Natural killer cell treated with Interleukin-12 subunit alpha and Interleukin-12 subunit beta and Interleukin-15 and Interleukin-18, amount 100 ng/mL, for 72 hours (primary cell): ENCODE results near the gene SULT1C4. TPM values are rescaled to one million over a fixed set of nuclear protein-coding genes. Genes with fewer than 3 reads are reported as not detected.

Experiments
- ATAC-seq, 2 donors: fragments of 150-1000 bp; cut with Tn5 transposase in 1 of 2; sonication (Bioruptor Pico), chemical (Tn5 transposase) in 1 of 2; 2 replicates each; pipeline ENCODE4 v1.10.0; 2021
- DNase-seq: peaks from one replicate; pipeline ENCODE4 v3.0.0; 2022; ENCODE audit warnings: low spot score
- H3K27ac Mint-ChIP-seq, 2 donors: 1 replicate in 1 of 2; 2 replicates in 1 of 2; pipeline ENCODE4 v1.8.0; 2022; ENCODE audit warnings: mixed read lengths in 2 of 2, mild to moderate bottlenecking in 1 of 2, moderate library complexity in 1 of 2
- H3K27me3 Mint-ChIP-seq, 2 donors: 1 replicate in 1 of 2; 2 replicates in 1 of 2; pipeline ENCODE4 v1.8.0; 2022; ENCODE audit warnings: mixed read lengths in 2 of 2
- H3K36me3 Mint-ChIP-seq: one replicate; pipeline ENCODE4 v1.8.0; 2022; ENCODE audit warnings: mixed read lengths
- H3K4me1 Mint-ChIP-seq, 2 donors: 1 replicate in 1 of 2; 2 replicates in 1 of 2; pipeline ENCODE4 v1.8.0; 2022; ENCODE audit warnings: low read depth in 2 of 2, mixed read lengths in 2 of 2, mild to moderate bottlenecking in 1 of 2
- H3K4me3 Mint-ChIP-seq: one replicate; pipeline ENCODE4 v1.8.0; 2022; ENCODE audit warnings: mixed read lengths
- H3K9me3 Mint-ChIP-seq: 2 replicates; pipeline ENCODE4 v1.8.0; 2022; ENCODE audit warnings: mixed read lengths
- total RNA-seq, 2 donors: library from RNA; stranded (reverse); gene quantifications; one replicate each; pipeline ENCODE4 v1.2.3, GENCODE V29; 2022

The SULT1C4 gene
- total RNA-seq, 2 donors from 2014 or later = not detected

DNA sequence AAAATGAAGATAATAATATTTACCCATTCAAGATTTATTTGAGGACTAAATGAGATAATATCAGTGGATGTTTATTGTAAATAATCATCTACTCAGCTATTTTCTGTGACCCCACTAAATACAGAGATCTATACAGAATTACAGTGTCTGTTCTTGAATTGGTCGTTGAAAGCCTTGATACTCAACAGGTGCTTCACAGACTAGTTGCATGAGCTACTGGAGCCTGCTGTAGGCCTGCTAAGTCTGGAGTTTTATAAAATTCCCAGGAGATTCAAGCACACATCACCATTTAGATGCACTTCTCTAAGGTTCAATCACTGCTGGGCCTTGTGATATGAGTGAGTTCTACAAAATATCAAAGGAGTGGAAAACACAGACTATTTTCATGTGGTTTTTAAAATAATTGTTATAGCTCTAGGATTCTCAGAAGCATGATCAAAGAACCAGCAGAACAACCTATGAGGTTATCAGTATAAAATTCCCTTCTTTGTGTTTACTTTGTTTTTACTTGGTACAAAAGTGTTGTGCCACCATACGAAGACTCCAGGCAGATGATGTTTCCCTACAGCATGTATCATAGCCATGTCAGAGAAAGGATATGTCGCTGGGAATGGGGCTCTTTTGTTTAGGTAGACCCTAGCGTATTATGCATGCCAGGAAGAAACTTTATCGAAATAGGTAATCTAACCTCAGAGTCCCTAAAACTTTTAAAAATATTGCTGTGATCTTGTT, 7.1 kb downstream of the SULT1C4 start:
- peaks cover 4 to 10% of the 10 kb centered on the region in 2 donors for H3K27me3 Mint-ChIP-seq
- no peak overlapping the region for H3K27ac Mint-ChIP-seq
- no peak overlapping the region for H3K4me3 Mint-ChIP-seq
- H3K9me3 Mint-ChIP-seq = no peaks in the 10 kb centered on the region
- DNase-seq (no peak), ATAC-seq (no peak)
- H3K36me3 Mint-ChIP-seq = no peaks in the 10 kb centered on the region
- H3K4me1 Mint-ChIP-seq = no peaks in the 10 kb centered on the region

DNA sequence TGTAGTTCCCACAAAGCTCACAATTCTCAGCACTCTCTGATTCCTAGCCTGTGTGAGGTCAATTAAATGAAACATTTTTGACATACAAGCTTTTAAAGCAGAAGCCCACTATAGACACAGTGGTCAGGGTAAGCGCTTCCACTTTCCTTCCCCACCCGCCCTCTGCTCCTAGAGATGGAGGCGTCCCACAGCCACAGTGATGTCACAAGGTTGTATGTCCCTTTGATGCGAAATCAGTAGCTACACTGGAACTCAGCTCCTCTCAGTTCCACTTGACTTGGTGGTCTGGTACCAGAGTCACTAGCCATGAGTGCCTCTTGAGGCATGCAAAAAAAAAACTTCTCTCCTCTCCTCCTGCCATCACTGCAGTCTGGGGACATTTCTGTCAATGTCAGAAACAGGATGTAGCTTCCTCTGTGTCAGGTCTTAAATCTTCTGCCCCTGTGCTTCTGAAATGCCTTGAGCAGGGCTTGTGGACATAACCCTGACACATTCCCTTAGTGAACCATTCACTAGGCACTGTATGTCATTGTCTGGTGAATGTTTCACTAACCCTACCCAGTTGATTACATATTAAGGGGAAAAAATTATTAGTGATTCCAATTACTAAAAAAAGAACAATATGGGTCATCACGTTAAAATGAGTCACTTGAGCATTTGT, 7.8 kb downstream of the SULT1C4 start:
- no peak overlapping the region for H3K4me3 Mint-ChIP-seq
- H3K36me3 Mint-ChIP-seq = no peaks in the 10 kb centered on the region
- H3K27ac Mint-ChIP-seq = no peak overlapping the region
- no peaks in the 10 kb centered on the region for H3K4me1 Mint-ChIP-seq
- peak in 1 of 2 donors; percentile 36 for ATAC-seq
- DNase-seq = no peak
- H3K9me3 Mint-ChIP-seq = no peaks in the 10 kb centered on the region
- peaks cover 6 to 10% of the 10 kb centered on the region in 2 donors for H3K27me3 Mint-ChIP-seq

DNA sequence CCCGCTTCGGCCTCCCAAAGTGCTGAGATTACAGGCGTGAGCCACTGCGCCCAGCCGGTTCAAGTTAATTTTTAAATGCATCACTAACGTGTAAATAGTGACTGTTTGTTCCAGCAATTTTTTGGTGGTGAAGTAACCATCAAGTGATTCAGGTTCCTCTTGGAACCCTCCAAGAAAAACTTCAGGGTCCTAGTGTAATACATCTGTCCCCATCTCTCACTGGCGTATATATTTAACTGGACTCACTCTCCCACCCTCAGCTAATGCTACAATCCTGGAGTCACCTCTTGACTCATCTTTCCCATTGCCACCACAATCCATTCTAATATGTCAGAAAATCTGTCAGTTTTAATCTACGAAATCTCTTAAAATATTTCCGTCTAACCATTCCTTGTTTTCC, 10.3 kb downstream of the SULT1C4 start:
- peaks cover 8% of the 10 kb centered on the region for H3K36me3 Mint-ChIP-seq
- DNase-seq (no peak), ATAC-seq (no peak)
- no peak overlapping the region for H3K27ac Mint-ChIP-seq
- H3K4me1 Mint-ChIP-seq = no peaks in the 10 kb centered on the region
- peaks cover 13% of the 10 kb centered on the region for H3K9me3 Mint-ChIP-seq
- H3K27me3 Mint-ChIP-seq = peaks cover 16% of the 10 kb centered on the region in 2 donors
- H3K4me3 Mint-ChIP-seq = no peak overlapping the region

DNA sequence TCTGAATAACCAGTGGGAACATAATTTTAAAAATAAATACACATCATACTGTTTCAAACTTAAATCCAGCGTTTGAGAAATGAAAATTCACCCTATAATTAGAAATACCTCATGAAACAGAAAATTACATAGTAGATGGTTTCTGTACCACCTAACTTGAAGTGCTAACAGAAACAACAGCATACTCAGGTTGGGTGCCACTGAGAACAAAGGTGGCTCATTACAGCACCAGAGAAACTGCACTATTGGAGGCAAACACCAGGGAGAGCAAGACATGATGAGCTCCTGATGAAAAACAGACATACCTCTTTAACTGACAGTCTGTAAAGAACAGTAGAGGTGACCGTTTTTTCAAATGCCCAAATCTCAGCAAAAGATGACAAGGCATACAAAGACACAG, 12.6 kb downstream of the SULT1C4 start:
- Mint-ChIP-seq H3K27me3 (peaks cover 16% of the 10 kb centered on the region in 2 donors), H3K9me3 (peaks cover 14% of the 10 kb centered on the region), H3K4me3 (no peak overlapping the region), H3K27ac (no peak overlapping the region), H3K4me1 (no peaks in the 10 kb centered on the region), H3K36me3 (peaks cover 12% of the 10 kb centered on the region)
- ATAC-seq (no peak), DNase-seq (no peak)

DNA sequence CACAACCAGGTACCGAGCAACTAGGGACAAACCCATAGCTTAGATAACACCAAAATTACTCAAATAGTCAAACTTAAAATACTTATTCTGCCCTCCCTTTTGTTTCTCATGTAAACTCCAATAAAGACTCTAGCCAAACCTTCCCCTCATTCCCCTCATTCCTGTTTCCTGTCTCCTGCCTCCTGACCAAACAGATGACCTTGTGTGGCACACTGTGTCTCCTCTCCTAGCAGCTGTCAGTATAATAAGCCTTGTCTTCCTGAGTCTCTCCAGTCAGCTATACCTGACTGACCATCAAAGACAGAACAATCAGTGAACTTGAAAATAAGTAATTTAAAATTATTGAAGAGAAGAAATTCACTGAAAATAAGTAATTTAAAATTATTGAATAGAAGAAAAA, 14.3 kb downstream of the SULT1C4 start:
- no peak overlapping the region for H3K27ac Mint-ChIP-seq
- H3K36me3 Mint-ChIP-seq = peaks cover 12% of the 10 kb centered on the region
- peaks cover 14 to 16% of the 10 kb centered on the region in 2 donors for H3K27me3 Mint-ChIP-seq
- DNase-seq (no peak), ATAC-seq (no peak)
- H3K4me3 Mint-ChIP-seq = no peak overlapping the region
- H3K9me3 Mint-ChIP-seq = peaks cover 14% of the 10 kb centered on the region
- no peaks in the 10 kb centered on the region for H3K4me1 Mint-ChIP-seq

DNA sequence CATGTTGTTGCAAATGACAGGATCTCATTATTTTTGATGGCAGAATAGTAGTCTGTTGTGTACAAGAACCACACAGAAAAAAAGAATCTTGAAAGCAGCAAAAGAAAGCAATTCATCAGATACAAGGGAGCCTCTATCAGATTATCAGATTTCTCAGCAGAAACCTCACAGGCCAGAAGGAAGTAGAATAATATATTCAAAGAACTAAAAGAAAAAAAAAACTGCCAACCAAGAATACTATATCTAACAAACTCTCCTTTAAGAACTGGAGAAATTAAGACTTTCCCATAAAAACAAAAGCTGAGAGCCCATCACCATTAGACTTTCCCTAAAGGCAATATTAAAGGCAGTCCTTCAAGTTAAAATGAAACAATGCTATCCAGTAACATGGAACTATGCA, 15.4 kb downstream of the SULT1C4 start:
- Mint-ChIP-seq H3K36me3 (peaks cover 13% of the 10 kb centered on the region), H3K27ac (no peak overlapping the region), H3K27me3 (peaks cover 14 to 15% of the 10 kb centered on the region in 2 donors), H3K9me3 (peaks cover 16% of the 10 kb centered on the region), H3K4me3 (no peak overlapping the region), H3K4me1 (no peaks in the 10 kb centered on the region)
- DNase-seq = no peak
- ATAC-seq = no peak

DNA sequence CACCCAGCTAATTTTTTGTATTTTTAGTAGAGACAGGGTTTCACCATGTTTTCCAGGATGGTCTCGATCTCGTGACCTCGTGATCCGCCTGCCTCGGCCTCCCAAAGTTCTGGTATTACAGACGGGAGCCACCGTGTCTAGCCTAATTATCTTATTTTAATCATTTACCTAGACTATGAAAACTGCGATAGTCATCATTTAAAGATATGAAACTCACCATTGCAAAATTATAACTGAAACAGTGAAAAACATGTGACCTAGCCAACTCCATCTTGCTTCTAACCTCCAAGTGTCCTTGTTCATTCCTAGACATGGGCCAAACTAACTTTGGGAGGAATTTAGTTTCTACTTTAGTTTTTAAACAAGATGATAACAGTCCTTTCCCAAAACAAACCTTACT, 17.4 kb downstream of the SULT1C4 start:
- no peak overlapping the region for H3K4me3 Mint-ChIP-seq
- no peak for ATAC-seq

DNA sequence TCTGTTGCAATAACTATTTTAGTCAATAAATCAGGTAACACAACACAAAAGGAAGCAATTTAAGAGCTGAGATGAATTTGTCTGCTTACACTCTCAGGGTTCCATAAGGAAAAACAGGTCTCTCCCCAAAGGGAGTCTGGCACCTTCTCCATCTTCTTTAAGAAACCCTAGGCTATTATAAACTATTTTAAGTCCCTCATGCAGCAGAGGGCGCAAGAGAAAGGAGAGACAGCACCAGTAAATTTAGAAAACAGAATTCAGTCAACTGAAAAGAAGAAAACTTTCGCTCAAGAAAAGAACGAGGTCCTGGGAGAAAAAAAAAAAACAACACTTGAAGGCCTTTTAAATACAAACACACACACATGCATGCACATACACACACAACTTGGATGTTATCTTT, 19.1 kb downstream of the SULT1C4 start:
- H3K4me3 Mint-ChIP-seq = no peak overlapping the region
- no peak overlapping the region for H3K27ac Mint-ChIP-seq
- H3K27me3 Mint-ChIP-seq = peaks cover 0 to 9% of the 10 kb centered on the region in 2 donors
- H3K36me3 Mint-ChIP-seq = peaks cover 13% of the 10 kb centered on the region
- DNase-seq (no peak), ATAC-seq (no peak)
- peaks cover 17% of the 10 kb centered on the region for H3K9me3 Mint-ChIP-seq
- no peaks in the 10 kb centered on the region for H3K4me1 Mint-ChIP-seq

More for the DNA sequence above, 17.4 kb downstream of the SULT1C4 start:
- peaks cover 6 to 14% of the 10 kb centered on the region in 2 donors for H3K27me3 Mint-ChIP-seq
- H3K4me1 Mint-ChIP-seq = no peaks in the 10 kb centered on the region
- DNase-seq = no peak
- H3K27ac Mint-ChIP-seq = no peak overlapping the region
- peaks cover 21% of the 10 kb centered on the region for H3K9me3 Mint-ChIP-seq
- H3K36me3 Mint-ChIP-seq = peaks cover 19% of the 10 kb centered on the region

DNA sequence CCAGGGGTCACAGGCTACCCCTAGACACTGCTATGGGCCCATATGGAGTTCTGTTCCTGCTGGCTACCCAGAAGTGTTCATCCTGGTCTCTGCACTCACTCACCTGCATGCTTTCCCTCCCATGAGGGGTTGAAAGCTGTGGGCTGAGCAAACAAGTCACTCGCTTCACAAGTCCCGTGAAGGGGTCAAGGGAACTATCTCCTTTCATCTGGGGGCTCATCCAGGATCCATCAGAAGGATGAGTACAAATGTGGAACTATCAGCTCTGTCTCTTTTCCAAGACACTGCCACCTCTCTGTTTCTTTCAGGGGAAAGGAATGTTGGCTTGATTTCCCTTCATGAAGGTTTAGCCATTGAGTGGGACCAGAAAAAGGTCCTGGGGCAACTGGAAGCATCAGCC, 21.7 kb downstream of the SULT1C4 start:
- Mint-ChIP-seq H3K4me1 (no peaks in the 10 kb centered on the region), H3K9me3 (peaks cover 8% of the 10 kb centered on the region), H3K27me3 (peaks cover 0 to 6% of the 10 kb centered on the region in 2 donors), H3K36me3 (peaks cover 7% of the 10 kb centered on the region), H3K27ac (no peak overlapping the region), H3K4me3 (no peak overlapping the region)
- ATAC-seq (no peak), DNase-seq (no peak)

DNA sequence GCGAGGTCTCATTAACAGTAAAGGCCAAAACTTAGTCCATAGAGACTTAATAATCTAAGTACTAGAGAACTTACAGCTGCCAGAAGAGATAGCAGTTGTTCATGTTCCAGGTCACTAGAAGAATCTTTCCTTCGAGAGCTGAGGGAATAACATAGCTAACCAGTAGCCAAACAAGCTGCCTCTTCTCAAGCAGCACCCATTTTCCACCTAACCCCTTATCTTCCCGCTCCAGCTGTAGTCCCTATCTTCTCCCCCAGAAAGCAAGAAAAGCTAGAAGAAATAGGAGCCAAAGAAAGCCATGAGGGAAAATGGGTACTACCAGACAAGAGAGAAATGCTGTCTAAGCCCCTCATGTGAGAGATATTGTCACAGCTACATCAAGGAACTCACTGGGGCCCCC, 24.0 kb downstream of the SULT1C4 start:
- H3K27me3 Mint-ChIP-seq = peaks cover 0 to 8% of the 10 kb centered on the region in 2 donors
- no peak for DNase-seq
- no peak overlapping the region for H3K27ac Mint-ChIP-seq
- H3K4me3 Mint-ChIP-seq = no peak overlapping the region
- no peaks in the 10 kb centered on the region for H3K4me1 Mint-ChIP-seq
- H3K36me3 Mint-ChIP-seq = peaks cover 15% of the 10 kb centered on the region
- ATAC-seq = no peak
- H3K9me3 Mint-ChIP-seq = peaks cover 18% of the 10 kb centered on the region

DNA sequence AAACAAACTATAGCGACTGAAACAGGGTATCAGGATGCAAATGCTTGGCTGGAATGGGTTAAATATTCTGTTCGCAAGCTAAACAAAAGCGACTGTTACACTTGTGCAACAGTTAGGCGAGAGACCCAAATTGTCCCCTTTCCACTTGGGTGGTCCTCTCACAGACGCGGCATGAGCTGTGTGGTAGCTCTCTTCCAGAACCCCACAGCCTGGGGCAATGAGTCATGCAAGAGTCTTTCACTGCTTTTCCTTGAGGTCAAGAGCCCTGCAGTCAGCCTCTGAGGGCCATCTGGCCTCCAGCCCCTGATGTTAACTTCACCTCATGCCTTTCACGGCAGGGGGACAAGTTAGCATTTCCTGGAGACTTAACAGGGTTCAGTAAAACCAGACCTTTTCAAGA, 25.7 kb downstream of the SULT1C4 start:
- H3K9me3 Mint-ChIP-seq = peaks cover 13% of the 10 kb centered on the region
- peaks cover 11% of the 10 kb centered on the region for H3K36me3 Mint-ChIP-seq
- ATAC-seq (no peak), DNase-seq (no peak)
- peaks cover 0 to 8% of the 10 kb centered on the region in 2 donors for H3K27me3 Mint-ChIP-seq
- H3K4me3 Mint-ChIP-seq = no peak overlapping the region
- H3K4me1 Mint-ChIP-seq = no peaks in the 10 kb centered on the region
- no peak overlapping the region for H3K27ac Mint-ChIP-seq

DNA sequence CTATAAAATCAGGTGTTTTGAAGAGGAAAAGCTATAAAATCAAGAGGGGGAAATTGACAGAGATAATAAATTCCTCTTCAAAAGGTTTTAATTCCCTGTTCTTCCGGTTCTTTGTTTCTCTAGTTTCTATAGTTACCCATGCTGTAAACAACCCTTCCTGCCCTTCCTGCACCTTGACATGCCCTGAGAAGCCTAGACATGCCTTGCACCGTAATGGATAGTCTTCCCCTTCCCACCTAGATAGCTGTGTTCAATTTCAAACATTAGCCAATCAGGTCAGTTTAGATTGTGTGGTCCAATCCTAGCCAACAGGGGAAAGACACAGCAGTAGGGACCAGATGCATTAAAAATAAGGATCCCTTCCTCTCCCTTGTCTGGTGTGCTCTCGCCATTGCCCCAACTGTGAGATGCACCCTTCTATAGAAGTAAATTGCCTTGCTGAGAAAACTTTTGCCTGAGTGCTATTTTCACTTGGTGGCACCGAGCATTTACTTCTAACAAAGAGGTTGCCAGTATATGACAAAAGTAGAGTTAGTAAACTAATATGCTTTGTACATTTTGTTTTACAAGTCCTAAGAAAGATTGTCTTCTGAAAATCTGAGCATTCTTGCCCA, 27.1 kb downstream of the SULT1C4 start:
- ATAC-seq = no peak
- Mint-ChIP-seq H3K4me1 (no peaks in the 10 kb centered on the region), H3K36me3 (peaks cover 8% of the 10 kb centered on the region), H3K27me3 (peaks cover 10 to 13% of the 10 kb centered on the region in 2 donors), H3K4me3 (no peak overlapping the region), H3K27ac (no peak overlapping the region), H3K9me3 (peaks cover 11% of the 10 kb centered on the region)
- DNase-seq = no peak

DNA sequence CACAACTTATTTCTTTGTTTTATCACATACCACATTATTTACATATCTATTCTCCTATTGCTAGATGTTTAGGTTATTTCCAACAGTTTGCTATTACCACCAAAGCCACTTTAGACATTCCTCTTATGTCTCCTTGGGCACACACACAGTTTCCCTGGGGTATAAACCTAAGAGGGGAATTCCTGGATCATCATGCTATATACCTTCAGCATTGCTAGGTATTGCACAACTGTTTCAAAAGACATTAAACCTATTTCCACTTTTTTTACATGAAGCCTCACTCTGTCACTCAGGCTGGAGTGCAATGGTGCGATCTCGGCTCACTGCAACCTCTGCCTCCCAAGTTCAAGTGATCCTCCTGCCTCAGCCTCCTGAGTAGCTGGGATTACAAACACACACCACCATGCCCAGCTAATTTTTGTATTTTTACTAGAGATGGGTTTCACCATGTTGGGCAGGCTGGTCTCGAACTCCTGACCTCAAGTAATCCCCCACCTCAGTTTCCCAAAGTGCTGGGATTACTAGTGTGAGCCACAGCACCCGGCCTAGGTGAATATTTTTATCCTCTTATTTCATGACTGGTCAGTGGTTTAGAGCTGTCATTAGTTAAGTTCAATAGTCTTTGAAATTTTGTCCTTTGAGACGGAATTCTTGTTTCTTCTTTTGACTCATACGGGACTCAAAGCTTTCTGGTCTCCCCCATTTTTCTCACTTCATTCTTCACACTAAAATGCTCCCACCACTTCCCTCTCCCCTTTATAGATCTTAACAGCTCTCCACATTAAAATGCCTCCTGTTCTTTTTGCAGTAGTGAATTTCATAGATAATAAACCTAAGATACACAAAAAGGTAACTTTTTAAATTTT, 30.3 kb downstream of the SULT1C4 start:
- peaks cover 11% of the 10 kb centered on the region for H3K9me3 Mint-ChIP-seq
- DNase-seq = no peak
- peaks cover 10 to 14% of the 10 kb centered on the region in 2 donors for H3K27me3 Mint-ChIP-seq
- ATAC-seq = no peak
- H3K4me3 Mint-ChIP-seq = no peak overlapping the region
- no peaks in the 10 kb centered on the region for H3K4me1 Mint-ChIP-seq
- H3K36me3 Mint-ChIP-seq = peaks cover 8% of the 10 kb centered on the region
- no peak overlapping the region for H3K27ac Mint-ChIP-seq
